ENCODE results near the gene BPIFB6. TPM values are rescaled to one million over a fixed set of nuclear protein-coding genes. Genes with fewer than 3 reads are reported as not detected.

The BPIFB6 gene, protein sequence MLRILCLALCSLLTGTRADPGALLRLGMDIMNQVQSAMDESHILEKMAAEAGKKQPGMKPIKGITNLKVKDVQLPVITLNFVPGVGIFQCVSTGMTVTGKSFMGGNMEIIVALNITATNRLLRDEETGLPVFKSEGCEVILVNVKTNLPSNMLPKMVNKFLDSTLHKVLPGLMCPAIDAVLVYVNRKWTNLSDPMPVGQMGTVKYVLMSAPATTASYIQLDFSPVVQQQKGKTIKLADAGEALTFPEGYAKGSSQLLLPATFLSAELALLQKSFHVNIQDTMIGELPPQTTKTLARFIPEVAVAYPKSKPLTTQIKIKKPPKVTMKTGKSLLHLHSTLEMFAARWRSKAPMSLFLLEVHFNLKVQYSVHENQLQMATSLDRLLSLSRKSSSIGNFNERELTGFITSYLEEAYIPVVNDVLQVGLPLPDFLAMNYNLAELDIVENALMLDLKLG
- not detected for total RNA-seq

DNA sequence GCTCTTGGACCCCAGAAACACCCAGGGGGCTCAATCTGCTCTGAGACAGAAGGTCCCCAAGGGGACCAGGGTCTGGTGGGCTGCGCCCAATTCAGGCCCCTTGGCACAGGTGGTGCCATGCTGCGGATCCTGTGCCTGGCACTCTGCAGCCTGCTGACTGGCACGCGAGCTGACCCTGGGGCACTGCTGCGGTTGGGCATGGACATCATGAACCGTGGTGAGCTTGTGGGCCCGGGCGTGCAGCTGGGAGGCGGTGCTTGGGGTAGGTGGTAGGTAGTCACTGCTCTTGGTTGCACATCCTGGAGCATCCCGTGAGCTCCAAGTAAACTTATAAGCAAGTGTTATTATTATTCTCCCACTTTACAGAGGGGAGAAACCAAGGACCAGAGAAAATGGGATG is at the start of gene BPIFB6:
Gene BPIFB6 (plus strand): TSS at position 118 of the 400 bp plus-strand sequence. CDS start 0 bp downstream, at position 118.
- FAIRE-seq (no peak), DNase-seq (ENCODE audit: low spot score in 2 of 2) (no peak)

DNA sequence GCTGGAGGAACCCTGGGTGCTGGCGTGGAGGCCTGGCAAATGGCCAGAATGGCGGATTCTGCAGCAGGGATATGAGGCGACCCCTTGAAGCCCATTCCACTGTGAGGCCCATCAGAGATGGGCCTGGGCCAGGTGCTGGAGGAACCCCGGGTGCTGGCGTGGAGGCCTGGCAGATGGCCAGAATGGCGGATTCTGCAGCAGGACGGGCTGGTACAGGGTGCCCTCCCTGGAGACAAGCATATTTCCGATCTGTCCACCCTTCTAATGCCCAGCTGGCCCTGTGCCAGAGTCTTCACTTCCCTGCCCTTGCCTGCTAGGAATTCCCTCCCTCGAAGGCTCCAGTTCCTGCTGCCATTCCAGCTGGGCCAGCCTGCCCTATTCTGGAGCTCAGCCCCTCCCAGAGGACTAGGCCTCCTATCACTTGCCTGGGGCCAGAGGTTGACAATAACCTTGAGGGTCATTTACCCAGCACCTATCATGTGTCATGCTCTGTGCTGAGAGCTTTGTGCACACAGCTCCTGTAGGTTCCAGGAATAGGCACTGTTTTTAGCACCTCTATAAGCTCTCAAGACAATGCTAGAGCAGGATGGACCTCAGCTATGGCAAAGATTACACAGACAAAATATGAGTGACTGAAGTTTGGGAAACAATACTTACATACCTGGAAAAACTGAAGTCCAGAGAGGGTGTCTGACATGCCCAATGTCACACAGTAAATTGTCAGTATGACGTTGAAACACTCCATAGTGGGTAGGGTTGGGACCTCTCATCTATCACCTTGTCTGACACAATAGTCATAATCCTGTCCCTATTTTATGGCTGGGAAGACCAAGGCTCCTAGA is 48.6 kb upstream of the BPIFB6 start:
- no peak for FAIRE-seq

DNA sequence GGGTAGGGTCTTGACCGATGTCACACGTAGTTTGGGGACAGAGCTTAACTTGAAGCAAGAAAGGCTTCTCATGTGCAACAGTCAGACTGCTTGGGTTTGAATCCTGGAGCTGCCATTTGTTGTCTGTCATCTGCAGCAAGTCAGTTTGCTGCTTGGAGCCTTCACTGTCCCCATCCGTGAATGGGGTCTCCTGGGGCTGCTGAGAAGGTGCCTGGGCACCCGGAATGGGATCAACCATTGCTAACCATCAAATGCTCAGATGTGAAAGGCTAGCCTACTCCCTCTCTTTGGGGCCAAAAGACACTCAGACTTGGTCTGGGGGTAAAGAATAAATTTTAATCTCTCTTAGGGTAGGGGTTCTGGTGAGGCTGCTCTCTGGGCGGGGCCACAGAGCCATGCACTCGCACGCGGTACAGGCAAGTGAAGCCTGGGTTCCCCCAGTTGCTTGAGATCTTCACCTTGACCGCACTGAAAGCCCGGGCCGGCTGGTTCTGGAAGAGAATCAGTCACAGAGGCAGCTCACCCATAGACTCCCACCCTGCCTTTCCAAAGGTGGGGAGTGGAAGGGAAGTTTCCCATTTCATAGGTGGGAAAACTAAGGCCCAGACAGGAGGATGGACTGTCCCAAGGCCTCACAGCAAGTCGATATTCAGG is 47.9 kb upstream of the BPIFB6 start:
- DNase-seq (ENCODE audit: low spot score in 2 of 2): no peak
- FAIRE-seq: no peak

More for the DNA sequence above, 48.6 kb upstream of the BPIFB6 start:
- no peak for DNase-seq (ENCODE audit: low spot score in 2 of 2)

DNA sequence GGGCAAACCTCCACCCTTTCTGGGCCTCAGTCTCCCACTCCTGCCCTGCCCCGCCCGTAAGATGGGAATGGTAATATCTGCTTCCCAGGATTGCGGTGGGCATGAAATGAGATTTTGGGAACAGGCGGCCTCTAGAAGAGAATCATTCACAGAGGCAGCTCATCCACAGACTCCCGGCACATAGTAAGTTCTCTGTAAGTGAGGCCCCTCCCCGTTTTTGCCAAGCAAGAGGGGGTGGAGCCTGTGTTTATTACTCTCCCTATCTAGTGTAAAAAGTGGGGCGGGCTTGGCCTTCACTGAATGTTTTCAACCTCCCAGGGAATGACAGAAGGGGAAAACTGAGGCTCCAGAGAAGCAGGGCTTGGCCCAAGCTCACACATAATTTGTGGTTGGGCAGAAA is 47.3 kb upstream of the BPIFB6 start:
- DNase-seq (ENCODE audit: low spot score in 2 of 2): peak; percentile 27 to 54

DNA sequence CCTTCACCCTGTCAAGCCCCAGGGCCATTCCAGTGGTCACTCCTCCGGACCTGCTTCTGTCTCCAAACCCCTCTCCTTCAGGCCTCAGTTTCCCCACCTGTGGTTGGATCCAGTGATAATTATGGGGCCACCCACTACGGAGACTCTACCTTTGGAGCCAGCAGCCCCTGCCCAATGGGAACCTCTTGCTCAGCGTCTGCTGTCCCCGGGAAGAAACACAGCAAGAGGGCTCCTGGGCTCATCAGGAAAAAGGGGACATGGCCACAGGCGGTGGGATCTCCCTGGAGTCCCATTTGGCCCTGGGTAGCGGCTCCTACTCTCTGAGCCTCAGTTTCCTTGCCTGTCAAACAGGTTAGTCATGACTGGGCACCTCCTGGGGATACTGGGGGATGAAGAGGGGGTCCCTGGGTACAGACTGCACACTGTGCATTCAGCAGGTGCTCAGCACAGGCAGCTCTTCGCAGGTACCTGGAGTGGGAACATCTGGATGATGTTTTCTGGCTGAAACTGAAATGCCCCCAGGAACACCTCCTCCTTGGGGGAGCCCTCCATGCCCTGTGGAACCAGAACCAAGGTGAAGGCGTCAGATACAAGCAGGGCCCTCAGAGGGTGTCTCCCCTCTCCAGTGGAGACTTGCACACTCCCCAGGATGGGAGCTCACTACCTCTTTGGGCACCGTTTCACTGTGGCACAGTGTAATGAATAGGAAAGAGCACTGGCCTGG is 46.7 kb upstream of the BPIFB6 start:
- DNase-seq (ENCODE audit: low spot score in 2 of 2): no peak
- FAIRE-seq: no peak

More for the DNA sequence above, 47.3 kb upstream of the BPIFB6 start:
- FAIRE-seq: no peak

DNA sequence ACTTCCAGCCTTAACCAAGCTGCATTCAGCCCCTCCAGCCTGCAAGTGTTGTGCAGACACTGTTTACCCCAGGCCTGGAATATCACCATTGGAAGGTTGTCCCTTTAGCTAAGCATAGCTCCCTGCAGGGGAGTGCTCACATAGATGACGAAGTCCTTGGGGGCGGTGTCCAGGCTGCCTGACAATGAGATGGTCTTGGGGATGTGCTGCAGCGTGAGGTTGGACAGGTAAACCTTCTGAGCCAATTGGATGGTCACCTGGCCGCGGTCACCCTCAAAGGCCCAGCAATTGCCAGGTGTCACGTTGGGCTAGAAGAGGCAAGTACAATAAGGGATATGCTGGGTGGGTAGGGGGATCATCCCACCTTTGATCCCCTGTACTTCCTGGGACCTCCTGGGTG is 45.9 kb upstream of the BPIFB6 start:
- FAIRE-seq (no peak), DNase-seq (ENCODE audit: low spot score in 2 of 2) (no peak)

DNA sequence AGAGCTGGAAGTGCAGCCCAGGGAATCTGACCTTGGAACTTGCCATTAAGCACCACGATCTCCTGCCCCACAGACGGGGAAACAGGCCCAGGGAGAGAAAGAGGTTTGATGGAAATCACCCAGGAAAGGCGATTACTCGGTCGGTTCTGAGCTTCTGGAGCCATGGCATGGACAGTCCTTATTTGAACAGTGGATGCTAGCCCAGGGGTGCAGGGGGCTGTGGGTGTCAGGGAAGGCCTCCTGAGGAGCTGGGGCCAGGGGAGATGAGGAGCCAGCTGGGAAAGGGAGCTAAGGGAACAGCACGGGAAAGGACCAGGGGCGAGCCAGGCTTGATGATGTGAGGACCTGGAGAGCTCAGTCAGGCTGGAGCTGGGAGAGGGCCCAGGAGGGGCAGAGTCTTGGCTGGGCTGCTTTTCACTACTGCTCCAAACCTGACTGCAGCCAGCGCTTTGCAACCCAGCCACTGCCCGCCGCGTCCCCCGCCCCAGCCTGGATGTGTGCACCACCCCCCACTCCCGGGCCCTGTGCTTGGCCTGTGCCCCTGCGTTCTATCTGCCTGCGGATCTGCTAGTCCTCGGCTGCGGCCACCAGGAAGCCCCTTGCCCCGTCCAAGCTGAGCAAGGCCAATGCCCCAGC is 45.0 kb upstream of the BPIFB6 start:
- FAIRE-seq (no peak), DNase-seq (ENCODE audit: low spot score in 2 of 2) (no peak)

DNA sequence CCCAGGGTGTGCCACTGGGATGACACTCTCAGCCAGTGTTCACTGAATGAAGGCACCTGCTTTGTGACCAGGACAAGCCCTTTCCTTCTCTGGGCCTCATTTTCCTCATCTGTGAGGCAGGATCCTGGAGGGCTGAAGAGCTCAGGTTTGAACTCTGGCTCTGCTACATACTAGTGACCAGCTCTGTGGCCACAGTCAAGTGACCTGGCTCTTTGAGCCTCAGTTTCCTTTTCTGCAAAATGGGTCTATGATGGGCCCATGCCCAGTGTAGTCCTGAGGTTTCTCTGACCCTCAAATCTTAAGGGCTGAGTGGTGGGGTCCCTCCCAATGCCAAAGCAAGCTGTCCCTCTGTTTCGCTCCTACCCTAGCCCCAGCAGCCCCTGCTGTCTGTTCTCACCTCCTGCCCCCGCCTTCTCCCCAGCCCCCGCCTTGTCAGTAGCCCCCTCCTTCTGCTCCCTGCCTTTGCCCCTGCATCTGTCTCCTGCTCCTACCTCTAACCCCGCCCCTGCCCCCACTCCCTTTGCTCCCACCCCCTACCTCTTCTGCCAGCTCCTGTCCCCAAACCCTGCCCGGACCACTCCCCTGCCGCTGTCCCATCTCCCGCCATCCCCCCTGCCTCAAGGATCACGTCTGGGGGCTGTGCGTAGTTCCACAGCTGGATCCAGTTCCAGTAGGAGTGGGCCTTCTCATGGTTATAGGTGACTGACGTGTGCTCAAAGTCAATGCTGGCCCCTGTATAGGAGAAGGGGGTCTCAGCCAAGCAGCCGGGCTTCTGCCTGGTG is 44.2 kb upstream of the BPIFB6 start:
- DNase-seq (ENCODE audit: low spot score in 2 of 2) (no peak), FAIRE-seq (no peak)

DNA sequence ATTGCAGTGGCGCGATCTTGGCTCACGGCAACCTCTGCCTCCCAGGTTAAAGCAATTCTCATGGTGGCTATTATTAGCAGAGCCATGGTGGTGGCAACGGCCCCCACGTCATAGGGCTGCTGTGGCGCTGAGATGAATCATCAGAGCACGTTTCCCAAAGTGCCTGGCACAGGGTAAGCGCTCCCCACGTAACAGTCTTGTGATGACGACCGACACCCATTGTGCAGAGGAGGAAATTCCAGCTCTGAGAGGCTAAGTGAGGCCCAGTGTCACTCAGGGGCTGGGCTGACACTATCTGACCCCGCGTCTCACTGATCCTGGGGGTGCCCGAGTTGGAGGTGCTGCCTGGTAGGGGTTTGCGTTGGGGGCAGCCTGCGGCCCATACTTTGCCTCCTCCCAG is 43.4 kb upstream of the BPIFB6 start:
- no peak for DNase-seq (ENCODE audit: low spot score in 2 of 2)
- no peak for FAIRE-seq

DNA sequence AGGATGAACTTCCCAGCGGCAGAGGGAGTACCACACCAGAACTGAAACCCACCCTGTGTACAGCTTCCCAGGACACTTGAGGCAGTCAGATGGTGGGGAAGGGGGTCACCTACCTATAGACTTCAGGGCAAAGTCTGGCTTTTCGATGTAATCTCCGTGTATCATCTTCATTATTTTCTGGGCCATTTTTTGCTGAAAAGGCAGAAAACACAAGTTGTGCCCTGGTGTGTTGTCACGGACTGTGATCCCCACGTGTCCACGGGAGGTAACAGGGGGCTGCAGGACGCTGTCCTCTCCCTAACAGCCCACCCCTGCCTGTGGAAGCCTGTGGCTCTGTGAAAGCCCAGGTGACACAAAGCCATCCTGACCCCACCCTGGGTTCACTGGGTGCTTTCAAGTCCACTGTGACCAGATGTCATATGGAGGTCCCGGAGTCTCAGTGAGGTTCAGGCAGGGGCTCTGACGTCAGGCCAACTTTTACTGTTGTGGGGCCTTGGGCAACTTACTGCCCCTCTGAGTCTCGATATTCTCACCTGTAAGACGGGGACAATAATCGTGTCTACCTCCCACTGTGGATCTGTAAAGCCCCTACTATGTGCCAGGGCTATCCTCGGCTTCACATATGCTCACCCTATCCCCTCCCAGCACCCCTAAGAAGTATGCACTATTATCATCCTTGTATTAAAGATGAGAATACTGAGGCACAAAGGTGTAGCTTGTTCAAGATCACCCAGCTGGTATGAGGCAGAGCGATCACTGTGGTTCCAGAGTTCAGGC is 41.8 kb upstream of the BPIFB6 start:
- FAIRE-seq (no peak), DNase-seq (ENCODE audit: low spot score in 2 of 2) (no peak)

DNA sequence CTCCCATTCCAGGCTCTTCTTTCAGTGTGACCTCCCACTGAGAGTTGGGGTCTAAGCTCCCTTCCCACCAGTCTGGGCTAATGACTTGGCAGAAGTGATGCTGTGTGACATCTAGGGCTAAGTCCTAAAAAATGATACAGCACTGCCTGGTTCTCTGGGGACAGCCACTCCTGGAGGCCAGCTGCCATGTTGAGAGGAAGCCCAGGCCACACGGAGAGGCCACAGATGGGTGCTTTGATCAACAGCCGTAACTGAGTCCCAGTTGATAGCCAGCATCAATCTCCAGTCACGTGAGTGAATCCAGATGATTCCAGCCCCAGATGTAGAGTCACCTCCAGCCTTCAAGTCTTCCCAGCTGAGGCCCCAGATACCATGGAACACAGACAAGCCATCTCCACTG is 41.0 kb upstream of the BPIFB6 start:
- FAIRE-seq (no peak), DNase-seq (ENCODE audit: low spot score in 2 of 2) (no peak)

DNA sequence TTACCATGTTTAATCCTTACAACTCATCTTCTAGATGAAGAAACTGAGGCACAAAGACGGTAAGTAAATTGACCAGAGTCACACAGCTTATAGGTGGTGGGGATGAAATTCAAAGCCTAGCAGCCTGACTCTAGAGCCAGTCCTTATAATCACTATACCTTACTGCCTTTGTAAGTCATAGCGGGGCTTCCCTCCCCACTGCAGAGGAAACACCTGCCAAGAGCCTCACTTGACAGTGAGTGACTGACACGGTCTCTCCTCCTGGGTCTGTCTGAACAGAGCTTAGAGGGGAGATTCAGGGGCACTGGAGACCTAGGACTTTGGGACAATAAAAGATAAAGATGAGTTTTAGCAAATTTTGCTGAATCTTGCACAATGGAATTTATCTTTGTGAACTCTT is 40.1 kb upstream of the BPIFB6 start:
- DNase-seq (ENCODE audit: low spot score in 2 of 2) (no peak), FAIRE-seq (no peak)

DNA sequence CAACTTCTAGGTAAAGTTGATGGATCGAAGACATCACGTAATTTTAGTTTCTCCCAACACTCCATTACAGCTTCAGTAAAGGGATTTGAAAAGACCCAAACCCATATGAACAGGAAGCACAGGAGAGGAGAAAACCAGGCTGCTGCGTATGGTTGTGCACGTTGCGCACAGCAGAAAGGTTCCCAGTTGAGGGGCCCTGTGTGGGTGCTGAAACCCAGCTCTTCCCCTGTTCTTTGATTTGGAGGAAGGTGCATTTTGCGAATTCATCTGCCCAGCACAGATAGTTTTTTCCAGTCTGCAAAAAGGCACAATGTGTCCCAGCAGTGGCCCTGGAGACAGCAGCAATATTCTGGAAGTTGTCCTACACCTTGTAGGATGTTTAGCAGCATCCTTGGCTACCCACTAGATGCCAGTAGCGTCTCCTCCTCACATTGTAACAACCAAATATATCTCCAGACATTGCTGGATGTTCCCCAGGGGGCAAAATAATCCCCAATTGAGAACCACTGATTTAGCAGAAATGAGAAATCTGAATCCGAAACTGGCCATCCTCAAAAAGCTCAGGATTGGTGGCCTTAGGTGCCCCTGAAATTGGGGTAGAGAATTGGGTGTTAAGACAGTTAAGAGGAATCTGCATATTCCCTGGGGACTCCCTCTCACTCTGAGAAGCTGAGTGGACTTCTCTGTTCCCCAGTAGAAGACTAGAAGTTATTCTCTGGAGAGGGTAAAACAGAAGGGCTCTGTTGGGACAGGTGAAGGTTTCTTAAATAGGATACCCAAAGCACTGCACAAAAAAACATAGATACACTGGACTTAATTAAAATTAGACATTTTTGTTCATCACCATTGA is 39.4 kb upstream of the BPIFB6 start:
- DNase-seq (ENCODE audit: low spot score in 2 of 2) (no peak), FAIRE-seq (no peak)

DNA sequence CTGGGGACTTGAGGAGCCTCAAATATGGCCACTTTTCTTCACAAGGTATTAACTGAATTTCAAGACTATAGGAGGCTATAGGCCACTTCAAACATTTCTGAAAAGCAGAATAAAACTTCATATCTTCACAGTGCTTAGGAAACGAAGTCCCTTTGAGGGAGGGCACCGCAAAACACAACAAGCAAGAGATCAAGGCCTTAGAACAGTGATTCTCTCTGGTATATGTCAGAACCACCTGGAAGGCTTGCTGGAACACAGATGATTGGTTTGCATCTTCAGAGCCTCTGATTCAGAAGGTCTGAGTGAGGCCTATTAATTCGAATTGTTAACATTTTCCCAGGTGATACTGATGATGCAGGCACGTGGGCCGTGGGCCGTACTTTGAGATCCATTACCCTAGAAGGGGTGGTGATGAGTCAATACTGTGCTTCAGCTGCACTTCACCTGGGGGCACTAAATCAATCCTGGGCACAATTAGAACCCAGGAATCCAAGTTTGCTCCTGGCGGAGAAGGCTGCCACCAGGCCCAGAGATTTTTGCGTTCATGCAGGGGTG is 37.9 kb upstream of the BPIFB6 start:
- DNase-seq (ENCODE audit: low spot score in 2 of 2) (no peak), FAIRE-seq (no peak)

DNA sequence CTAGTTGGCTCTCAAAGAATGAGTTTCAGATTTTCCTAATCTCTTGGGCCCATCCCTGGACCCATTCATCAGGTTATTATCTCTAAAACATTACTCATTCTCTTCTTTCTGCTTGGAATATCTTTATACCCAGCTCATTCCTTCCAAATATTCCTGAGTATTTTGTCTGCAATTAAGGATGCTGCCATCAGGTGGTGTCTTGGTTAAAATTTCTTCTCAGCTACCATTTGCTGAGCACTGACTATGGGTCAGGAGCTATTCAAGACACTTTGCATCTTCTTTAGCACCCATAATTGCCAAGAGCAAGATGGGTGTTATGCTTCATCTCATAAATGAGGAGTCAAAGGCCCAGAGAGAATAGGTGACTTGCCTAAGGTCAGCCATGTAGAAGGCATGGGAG is 35.6 kb upstream of the BPIFB6 start:
- FAIRE-seq: no peak
- no peak for DNase-seq (ENCODE audit: low spot score in 2 of 2)

DNA sequence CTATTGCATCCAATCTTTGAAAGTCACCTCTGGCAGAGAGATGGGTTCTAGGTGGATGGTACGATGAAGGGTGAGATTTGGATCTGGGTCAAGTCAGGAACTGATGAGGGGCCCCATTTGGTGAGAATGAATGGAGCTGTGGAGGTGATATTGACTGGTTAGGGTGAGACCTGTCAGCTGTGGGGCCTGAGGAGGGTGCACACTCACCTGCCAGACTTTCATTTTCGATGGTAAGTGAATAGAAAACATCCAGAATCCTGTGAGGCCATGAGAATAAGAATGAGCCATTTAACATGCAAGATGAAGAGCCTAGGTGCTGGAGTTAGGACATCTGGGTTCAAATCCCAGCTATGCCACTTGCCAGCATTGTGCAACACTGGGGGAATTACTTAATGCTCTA is 34.0 kb upstream of the BPIFB6 start:
- DNase-seq (ENCODE audit: low spot score in 2 of 2) (no peak), FAIRE-seq (no peak)

DNA sequence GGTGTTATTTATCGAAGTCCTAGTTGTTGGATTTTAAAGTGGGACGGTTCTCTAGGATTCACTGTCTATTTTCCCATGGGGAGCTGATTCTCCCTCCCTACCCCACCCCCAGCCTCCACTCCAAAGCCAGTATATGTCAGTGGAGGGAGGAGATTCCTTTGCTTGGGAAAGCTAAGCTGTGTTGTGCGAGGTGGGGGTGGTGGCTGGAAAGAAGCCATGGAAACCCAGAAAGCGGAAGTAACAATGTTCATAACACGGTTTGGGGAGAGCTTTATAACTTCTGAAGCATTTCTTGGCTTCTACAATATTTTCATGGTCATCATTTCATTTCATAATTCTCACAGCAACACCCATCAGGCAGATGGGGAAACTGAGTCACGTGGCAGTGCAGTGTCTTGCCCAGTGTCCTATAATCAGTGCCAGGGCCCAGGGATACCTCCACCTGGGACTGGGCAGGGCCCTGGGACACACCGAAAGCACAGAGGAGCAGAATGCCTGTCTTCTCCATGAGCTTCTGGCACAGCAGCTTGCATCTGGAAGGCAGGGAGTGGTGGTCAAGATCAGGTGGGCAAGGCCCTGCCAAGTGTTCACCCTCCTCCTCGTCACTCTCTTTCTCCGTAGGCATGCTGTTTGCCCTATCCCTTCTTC is 31.7 kb upstream of the BPIFB6 start:
- no peak for DNase-seq (ENCODE audit: low spot score in 2 of 2)
- FAIRE-seq: no peak

All from frontal cortex (tissue), 4 donors.